Neural progenitor cell (in vitro differentiated cells): Measurements from ENCODE around the gene SENP1.

Experiments
- EZH2 ChIP-seq: fragments of 200-600 bp; sonication (generic); IDR thresholded peaks from 2 replicates; pipeline ENCODE4 v1.6.1; 2017; ENCODE audit warnings: antibody characterized with exemption, mild to moderate bottlenecking, moderate library complexity
- EZH2phosphoT487 ChIP-seq: fragments of 200-600 bp; sonication (generic); IDR thresholded peaks from 2 replicates; pipeline ENCODE4 v1.6.1; 2017; ENCODE audit warnings: antibody characterized with exemption
- TF ChIP-seq, protein P1 (sequence below): fragments of 200-600 bp; sonication (generic); IDR thresholded peaks from 2 replicates; pipeline ENCODE4 v1.5.1; 2017; ENCODE audit warnings: antibody characterized with exemption, mild to moderate bottlenecking

DNA sequence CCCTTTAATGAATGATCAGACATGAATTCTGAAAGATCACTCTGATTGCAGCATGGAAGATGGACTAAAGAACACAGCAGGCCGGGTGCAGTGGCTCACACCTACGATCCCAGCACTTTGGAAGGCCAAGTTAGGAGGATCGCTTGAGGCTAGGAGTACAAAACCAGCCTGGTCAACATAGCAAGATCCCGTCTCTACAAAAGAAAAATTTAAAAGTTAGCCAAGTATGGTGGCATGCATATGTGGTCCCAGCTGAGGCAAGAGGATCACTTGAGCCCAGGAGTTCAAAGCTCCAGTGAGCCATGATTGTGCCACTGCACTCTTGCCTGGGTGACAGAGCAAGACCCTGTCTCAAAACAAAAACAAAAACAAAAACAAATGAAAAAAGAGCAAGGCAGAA lies 35.1 kb downstream of the SENP1 start:
- TF ChIP-seq, protein P1, sequence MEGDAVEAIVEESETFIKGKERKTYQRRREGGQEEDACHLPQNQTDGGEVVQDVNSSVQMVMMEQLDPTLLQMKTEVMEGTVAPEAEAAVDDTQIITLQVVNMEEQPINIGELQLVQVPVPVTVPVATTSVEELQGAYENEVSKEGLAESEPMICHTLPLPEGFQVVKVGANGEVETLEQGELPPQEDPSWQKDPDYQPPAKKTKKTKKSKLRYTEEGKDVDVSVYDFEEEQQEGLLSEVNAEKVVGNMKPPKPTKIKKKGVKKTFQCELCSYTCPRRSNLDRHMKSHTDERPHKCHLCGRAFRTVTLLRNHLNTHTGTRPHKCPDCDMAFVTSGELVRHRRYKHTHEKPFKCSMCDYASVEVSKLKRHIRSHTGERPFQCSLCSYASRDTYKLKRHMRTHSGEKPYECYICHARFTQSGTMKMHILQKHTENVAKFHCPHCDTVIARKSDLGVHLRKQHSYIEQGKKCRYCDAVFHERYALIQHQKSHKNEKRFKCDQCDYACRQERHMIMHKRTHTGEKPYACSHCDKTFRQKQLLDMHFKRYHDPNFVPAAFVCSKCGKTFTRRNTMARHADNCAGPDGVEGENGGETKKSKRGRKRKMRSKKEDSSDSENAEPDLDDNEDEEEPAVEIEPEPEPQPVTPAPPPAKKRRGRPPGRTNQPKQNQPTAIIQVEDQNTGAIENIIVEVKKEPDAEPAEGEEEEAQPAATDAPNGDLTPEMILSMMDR = no peak
- TF ChIP-seq EZH2 (no peak), EZH2phosphoT487 (no peak)
